ENCODE results near the gene METTL8. TPM values are rescaled to one million over a fixed set of nuclear protein-coding genes. Genes with fewer than 3 reads are reported as not detected.

Gene METTL8
- total and polyA plus RNA-seq, 11 donors, result 4.2 to 18.5 (median 9.0) TPM

- Histone ChIP-seq H3K27ac (no peak overlapping the region), H3K4me3 (no peak overlapping the region)
Measured at GRCh38 chr2:171289991-171290390, 143.8 kb downstream of the METTL8 start.

GRCh38 chr2:171289316-171289715, 144.5 kb downstream of the METTL8 start:
- Histone ChIP-seq H3K9me3 (no peaks in the 10 kb centered on the region), H3K27ac (no peak overlapping the region), H3K4me3 (no peak overlapping the region), H3K4me1 (peaks cover 0 to 9% (median 0%) of the 10 kb centered on the region in 12 donors), H3K36me3 (no peaks in the 10 kb centered on the region), H3K27me3 (no peaks in the 10 kb centered on the region)
- DNase-seq, result no peak
- TF ChIP-seq CTCF (IDR thresholded peaks at IDR 0.05) (no peak), POLR2A (IDR thresholded peaks at IDR 0.05) (no peak)
- intact Hi-C loops (cut with DNase I), result no loop called here
- ATAC-seq, result no peak

More at GRCh38 chr2:171289991-171290390, 143.8 kb downstream of the METTL8 start:
- intact Hi-C loops (cut with DNase I), result no loop called here
- Histone ChIP-seq H3K36me3 (no peaks in the 10 kb centered on the region), H3K27me3 (no peaks in the 10 kb centered on the region), H3K4me1 (peaks cover 0 to 9% (median 0%) of the 10 kb centered on the region in 12 donors), H3K9me3 (no peaks in the 10 kb centered on the region)
- no peak for ATAC-seq
- no peak for TF ChIP-seq CTCF (IDR thresholded peaks at IDR 0.05)
- no peak for TF ChIP-seq POLR2A (IDR thresholded peaks at IDR 0.05)
- WGBS, 4 donors, result 68 to 78% (median 74%) methylated on average over 3 of the region's 3 CpGs
- DNase-seq, result no peak

- ATAC-seq (no peak), DNase-seq (no peak)
- no peaks in the 10 kb centered on the region for H3K27me3 ChIP-seq
- H3K9me3 ChIP-seq, result no peaks in the 10 kb centered on the region
- peaks cover 0 to 9% (median 0%) of the 10 kb centered on the region in 12 donors for H3K4me1 ChIP-seq
- H3K36me3 ChIP-seq, result no peaks in the 10 kb centered on the region
- H3K4me3 ChIP-seq, result no peak overlapping the region
- WGBS, 4 donors, result 41 to 52% (median 47%) methylated on average over 4 of the region's 4 CpGs
- intact Hi-C loops (cut with DNase I), result no loop called here
- no peak overlapping the region for H3K27ac ChIP-seq
- TF ChIP-seq CTCF (IDR thresholded peaks at IDR 0.05) (no peak), POLR2A (IDR thresholded peaks at IDR 0.05) (no peak)
Measured at GRCh38 chr2:171287611-171288010, 146.2 kb downstream of the METTL8 start.

GRCh38 chr2:171287036-171287571, 146.7 kb downstream of the METTL8 start:
- Histone ChIP-seq H3K9me3 (no peaks in the 10 kb centered on the region), H3K4me1 (peaks cover 0 to 9% (median 0%) of the 10 kb centered on the region in 12 donors), H3K4me3 (no peak overlapping the region), H3K36me3 (no peaks in the 10 kb centered on the region), H3K27ac (no peak overlapping the region), H3K27me3 (no peaks in the 10 kb centered on the region)
- intact Hi-C loops (cut with DNase I), result no loop called here
- no peak for TF ChIP-seq POLR2A (IDR thresholded peaks at IDR 0.05)
- TF ChIP-seq CTCF (IDR thresholded peaks at IDR 0.05), result no peak
- ATAC-seq (no peak), DNase-seq (no peak)
